ENCODE results near the gene NDUFB4.

DNA sequence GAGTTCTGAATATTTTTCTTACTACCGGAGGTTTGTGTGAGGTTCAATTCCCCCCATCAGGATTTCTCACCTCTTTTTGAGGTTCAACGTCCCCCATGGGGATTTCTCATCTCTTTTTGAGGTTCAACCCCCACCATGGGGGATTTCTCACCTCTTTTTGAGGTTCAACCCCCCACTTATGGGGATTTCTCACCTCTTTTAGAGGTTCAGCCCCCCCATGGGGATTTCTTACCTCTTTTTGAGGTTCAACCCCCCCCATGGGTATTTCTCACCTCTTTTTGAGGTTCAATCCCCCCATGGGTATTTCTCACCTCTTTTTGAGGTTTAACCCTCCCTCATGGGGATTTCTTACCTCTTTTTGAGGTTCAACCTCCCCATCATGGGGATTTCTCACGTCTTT lies 26.3 kb downstream of the NDUFB4 start:
- TF ChIP-seq CTCF (IDR thresholded peaks at IDR 0.05; ENCODE audit: low read length) (no peak), EZH2 (optimal IDR thresholded peaks at IDR 0.05; ENCODE audit: low read depth, low read length) (no peak), EZH2phosphoT487 (IDR thresholded peaks at IDR 0.05; ENCODE audit: low read length) (no peak)
